Hepatocyte (in vitro differentiated cells): ENCODE results near the gene WDR31.

ENCODE experiments used
- EZH2 ChIP-seq: fragments of 200-600 bp; sonication (generic); IDR thresholded peaks from 2 replicates; pipeline ENCODE4 v1.6.1; 2016; ENCODE audit warnings: antibody characterized with exemption, mild to moderate bottlenecking, borderline replicate concordance
- EZH2phosphoT487 ChIP-seq: fragments of 200-600 bp; sonication (generic); IDR thresholded peaks from one replicate; pipeline ENCODE4 v1.6.1; 2018; ENCODE audit warnings: antibody characterized with exemption, mild to moderate bottlenecking, low read depth, moderate library complexity; ENCODE audit not compliant: unreplicated experiment, severe bottlenecking
- TF ChIP-seq, protein P1 (sequence below): fragments of 200-600 bp; sonication (generic); IDR thresholded peaks from 2 replicates; pipeline ENCODE4 v1.5.1; 2016; ENCODE audit warnings: antibody characterized with exemption, mild to moderate bottlenecking; ENCODE audit not compliant: poor library complexity

DNA sequence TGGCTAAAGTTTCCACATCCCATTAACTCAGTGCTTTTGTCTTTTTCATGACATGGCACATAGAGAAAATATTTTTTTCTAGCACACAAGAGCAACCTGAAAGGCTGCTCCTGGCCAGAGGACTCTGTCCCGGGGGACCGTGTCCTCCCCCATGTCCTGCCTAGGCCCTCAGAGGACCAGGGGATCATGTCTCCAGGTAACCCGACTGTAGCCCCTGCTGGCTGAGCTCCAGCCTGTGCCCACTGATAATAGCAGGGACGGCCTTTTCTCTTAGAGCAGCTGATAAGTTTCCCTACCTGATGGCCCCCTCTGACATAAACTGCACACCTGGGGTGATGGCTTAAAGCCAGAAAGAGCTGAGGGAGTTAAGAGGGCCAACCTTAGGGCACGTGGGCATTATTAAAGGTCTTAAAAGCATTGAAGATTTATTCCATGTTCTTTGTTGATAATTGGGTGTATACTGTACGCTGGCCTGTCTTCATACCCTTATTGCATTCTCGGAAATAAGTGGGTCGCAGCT lies 30.8 kb upstream of the WDR31 start:
- TF ChIP-seq, protein P1, sequence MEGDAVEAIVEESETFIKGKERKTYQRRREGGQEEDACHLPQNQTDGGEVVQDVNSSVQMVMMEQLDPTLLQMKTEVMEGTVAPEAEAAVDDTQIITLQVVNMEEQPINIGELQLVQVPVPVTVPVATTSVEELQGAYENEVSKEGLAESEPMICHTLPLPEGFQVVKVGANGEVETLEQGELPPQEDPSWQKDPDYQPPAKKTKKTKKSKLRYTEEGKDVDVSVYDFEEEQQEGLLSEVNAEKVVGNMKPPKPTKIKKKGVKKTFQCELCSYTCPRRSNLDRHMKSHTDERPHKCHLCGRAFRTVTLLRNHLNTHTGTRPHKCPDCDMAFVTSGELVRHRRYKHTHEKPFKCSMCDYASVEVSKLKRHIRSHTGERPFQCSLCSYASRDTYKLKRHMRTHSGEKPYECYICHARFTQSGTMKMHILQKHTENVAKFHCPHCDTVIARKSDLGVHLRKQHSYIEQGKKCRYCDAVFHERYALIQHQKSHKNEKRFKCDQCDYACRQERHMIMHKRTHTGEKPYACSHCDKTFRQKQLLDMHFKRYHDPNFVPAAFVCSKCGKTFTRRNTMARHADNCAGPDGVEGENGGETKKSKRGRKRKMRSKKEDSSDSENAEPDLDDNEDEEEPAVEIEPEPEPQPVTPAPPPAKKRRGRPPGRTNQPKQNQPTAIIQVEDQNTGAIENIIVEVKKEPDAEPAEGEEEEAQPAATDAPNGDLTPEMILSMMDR = no peak
- TF ChIP-seq EZH2phosphoT487 = no peak
- no peak for TF ChIP-seq EZH2
